Measurements from ENCODE around the gene PLRG1. TPM values are rescaled to one million over a fixed set of nuclear protein-coding genes. Genes with fewer than 3 reads are reported as not detected.
A peak's percentile ranks its signal among the peaks of the same experiment; 100 is the strongest.

PLRG1 gene
- total and polyA plus RNA-seq, 8 donors: 58.0 to 120 (median 96.6) TPM

GRCh38 chr4:154526151-154526550 is 24.0 kb downstream of the PLRG1 start:
- no peak for DNase-seq
- TF ChIP-seq CTCF (IDR thresholded peaks at IDR 0.05): no peak

GRCh38 chr4:154521607-154522006 is 28.6 kb downstream of the PLRG1 start:
- TF ChIP-seq CTCF (IDR thresholded peaks at IDR 0.05): no peak
- Histone ChIP-seq H3K27me3 (peaks cover 0 to 28% of the 10 kb centered on the region in 2 donors), H3K4me1 (no peaks in the 10 kb centered on the region), H3K27ac (no peak overlapping the region), H3K4me3 (no peak overlapping the region), H3K9me3 (no peaks in the 10 kb centered on the region), H3K36me3 (no peaks in the 10 kb centered on the region)
- ATAC-seq: no peak
- no peak for DNase-seq
- intact Hi-C loops (cut with DNase I): no loop called here

More at GRCh38 chr4:154526151-154526550, 24.0 kb downstream of the PLRG1 start:
- Histone ChIP-seq H3K9me3 (no peaks in the 10 kb centered on the region), H3K27me3 (peaks cover 0 to 11% of the 10 kb centered on the region in 2 donors), H3K36me3 (no peaks in the 10 kb centered on the region), H3K4me3 (no peak overlapping the region), H3K4me1 (no peaks in the 10 kb centered on the region), H3K27ac (no peak overlapping the region)
- intact Hi-C loops (cut with DNase I): no loop called here
- no peak for ATAC-seq

GRCh38 chr4:154519214-154519613 is 31.0 kb downstream of the PLRG1 start:
- Histone ChIP-seq H3K9me3 (no peaks in the 10 kb centered on the region), H3K4me1 (no peaks in the 10 kb centered on the region), H3K27ac (no peak overlapping the region), H3K27me3 (peaks cover 0 to 23% of the 10 kb centered on the region in 2 donors), H3K36me3 (no peaks in the 10 kb centered on the region), H3K4me3 (no peak overlapping the region)
- intact Hi-C loops (cut with DNase I): no loop called here
- DNase-seq (no peak), ATAC-seq (no peak)
- TF ChIP-seq CTCF (IDR thresholded peaks at IDR 0.05): no peak

GRCh38 chr4:154517591-154517990 is 32.6 kb downstream of the PLRG1 start:
- intact Hi-C loops (cut with DNase I): no loop called here
- Histone ChIP-seq H3K36me3 (no peaks in the 10 kb centered on the region), H3K27ac (no peak overlapping the region), H3K4me3 (no peak overlapping the region), H3K9me3 (no peaks in the 10 kb centered on the region), H3K27me3 (peaks cover 0 to 17% of the 10 kb centered on the region in 2 donors), H3K4me1 (no peaks in the 10 kb centered on the region)
- DNase-seq: no peak
- TF ChIP-seq CTCF (IDR thresholded peaks at IDR 0.05): no peak
- ATAC-seq: no peak

GRCh38 chr4:154516318-154517029 is 33.7 kb downstream of the PLRG1 start:
- ATAC-seq (peak; percentile 41), DNase-seq (peak in 1 of 4 donors; percentile 26)
- intact Hi-C loops (cut with DNase I): no loop called here
- no peak overlapping the region for H3K27ac ChIP-seq
- H3K4me3 ChIP-seq: no peak overlapping the region
- no peaks in the 10 kb centered on the region for H3K9me3 ChIP-seq
- H3K27me3 ChIP-seq: peaks cover 0 to 17% of the 10 kb centered on the region in 2 donors
- H3K4me1 ChIP-seq: no peaks in the 10 kb centered on the region
- H3K36me3 ChIP-seq: no peaks in the 10 kb centered on the region
- TF ChIP-seq CTCF (IDR thresholded peaks at IDR 0.05): no peak

Measured in left lung (tissue), 10 donors.